ENCODE measurements around the gene OR51A2.

DNA sequence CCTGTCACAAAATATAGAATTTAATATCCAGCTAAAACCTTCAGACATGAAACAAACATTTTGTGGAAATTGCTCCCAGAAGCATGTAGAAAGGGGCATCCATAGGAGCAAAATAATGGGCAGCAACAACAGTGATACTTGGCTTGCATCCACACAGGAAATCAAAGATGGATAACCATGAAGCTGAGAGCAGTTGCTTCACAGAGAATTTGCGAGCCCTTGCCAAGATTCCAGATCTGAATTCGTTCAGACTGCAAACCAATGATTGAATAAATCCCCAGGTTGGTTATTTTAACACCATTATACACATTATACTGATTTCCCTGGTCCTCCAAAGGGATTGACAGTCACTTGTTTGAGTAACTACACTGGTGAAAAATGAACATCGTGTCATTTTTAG lies 23.5 kb upstream of the OR51A2 start:
- TF ChIP-seq POLR2A (IDR thresholded peaks at IDR 0.05) (no peak), POLR2AphosphoS5 (IDR thresholded peaks at IDR 0.05; ENCODE audit: insufficient read depth in 1 of 2, low read depth in 1 of 2) (no peak)
- TF ChIP-seq, protein P1, sequence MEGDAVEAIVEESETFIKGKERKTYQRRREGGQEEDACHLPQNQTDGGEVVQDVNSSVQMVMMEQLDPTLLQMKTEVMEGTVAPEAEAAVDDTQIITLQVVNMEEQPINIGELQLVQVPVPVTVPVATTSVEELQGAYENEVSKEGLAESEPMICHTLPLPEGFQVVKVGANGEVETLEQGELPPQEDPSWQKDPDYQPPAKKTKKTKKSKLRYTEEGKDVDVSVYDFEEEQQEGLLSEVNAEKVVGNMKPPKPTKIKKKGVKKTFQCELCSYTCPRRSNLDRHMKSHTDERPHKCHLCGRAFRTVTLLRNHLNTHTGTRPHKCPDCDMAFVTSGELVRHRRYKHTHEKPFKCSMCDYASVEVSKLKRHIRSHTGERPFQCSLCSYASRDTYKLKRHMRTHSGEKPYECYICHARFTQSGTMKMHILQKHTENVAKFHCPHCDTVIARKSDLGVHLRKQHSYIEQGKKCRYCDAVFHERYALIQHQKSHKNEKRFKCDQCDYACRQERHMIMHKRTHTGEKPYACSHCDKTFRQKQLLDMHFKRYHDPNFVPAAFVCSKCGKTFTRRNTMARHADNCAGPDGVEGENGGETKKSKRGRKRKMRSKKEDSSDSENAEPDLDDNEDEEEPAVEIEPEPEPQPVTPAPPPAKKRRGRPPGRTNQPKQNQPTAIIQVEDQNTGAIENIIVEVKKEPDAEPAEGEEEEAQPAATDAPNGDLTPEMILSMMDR (IDR thresholded peaks at IDR 0.05) = no peak

All from vagina (tissue), 2 donors.